Adipocyte (in vitro differentiated cells): Measurements from ENCODE around the gene WASF2.
A peak's percentile ranks its signal among the peaks of the same experiment; 100 is the strongest.
"Not testable (repeated sequence)": the region's sequence is repeated elsewhere in the genome, so short reads cannot be mapped to it uniquely, and the experiment has no call there.

ENCODE experiments used
- DNase-seq: peaks from one replicate; pipeline ENCODE4 v3.0.0-alpha.2; 2015; ENCODE audit warnings: low read depth
- H3K27me3 ChIP-seq: replicated peaks from 2 replicates; pipeline ENCODE4 v1.7.0; 2013; ENCODE audit warnings: mild to moderate bottlenecking, low read length, moderate library complexity; ENCODE audit not compliant: control insufficient read depth, insufficient read depth
- H3K36me3 ChIP-seq: 2 replicates; pipeline ENCODE4 v1.7.0; 2013; ENCODE audit warnings: low read length, mild to moderate bottlenecking, moderate library complexity; ENCODE audit not compliant: control insufficient read depth, insufficient read depth, severe bottlenecking
- H3K4me1 ChIP-seq: 2 replicates; pipeline ENCODE4 v1.7.0; 2013; ENCODE audit warnings: mild to moderate bottlenecking, low read length, moderate library complexity; ENCODE audit not compliant: control insufficient read depth, insufficient read depth
- H3K4me3 ChIP-seq: 2 replicates; pipeline ENCODE4 v1.7.0; 2013; ENCODE audit warnings: mild to moderate bottlenecking, low read length, moderate library complexity
- H3K9ac ChIP-seq: 2 replicates; pipeline ENCODE4 v1.7.0; 2013; ENCODE audit warnings: mild to moderate bottlenecking, low read length, moderate library complexity
- H3K9me3 ChIP-seq: 2 replicates; pipeline ENCODE4 v1.7.0; 2013; ENCODE audit warnings: mild to moderate bottlenecking, low read length, moderate library complexity; ENCODE audit not compliant: control insufficient read depth

WASF2 gene

GRCh38 chr1:27505420-27505680 lies 15.4 kb upstream of the WASF2 start:
- Histone ChIP-seq H3K9ac (peak overlapping the region; percentile 78), H3K27me3 (no peaks in the 10 kb centered on the region), H3K9me3 (no peaks in the 10 kb centered on the region), H3K36me3 (no peaks in the 10 kb centered on the region), H3K4me1 (peaks cover 26% of the 10 kb centered on the region), H3K4me3 (no peak overlapping the region)
- DNase-seq, result no peak

- Histone ChIP-seq H3K4me3 (no peak overlapping the region), H3K9me3 (no peaks in the 10 kb centered on the region), H3K4me1 (peaks cover 26% of the 10 kb centered on the region), H3K36me3 (no peaks in the 10 kb centered on the region), H3K9ac (peak overlapping the region; percentile 95), H3K27me3 (no peaks in the 10 kb centered on the region)
- peak; percentile 77 for DNase-seq
Measured at GRCh38 chr1:27504588-27505419, 14.8 kb upstream of the WASF2 start.

GRCh38 chr1:27503844-27504587 lies 14.0 kb upstream of the WASF2 start:
- Histone ChIP-seq H3K36me3 (no peaks in the 10 kb centered on the region), H3K9ac (peak overlapping the region; percentile 95), H3K9me3 (no peaks in the 10 kb centered on the region), H3K4me3 (peak overlapping the region; percentile 69), H3K4me1 (peaks cover 26% of the 10 kb centered on the region), H3K27me3 (no peaks in the 10 kb centered on the region)
- no peak for DNase-seq

GRCh38 chr1:27503033-27503432 lies 13.1 kb upstream of the WASF2 start:
- Histone ChIP-seq H3K27me3 (no peaks in the 10 kb centered on the region), H3K4me3 (no peak overlapping the region), H3K9ac (no peak overlapping the region), H3K9me3 (no peaks in the 10 kb centered on the region), H3K4me1 (peaks cover 26% of the 10 kb centered on the region), H3K36me3 (no peaks in the 10 kb centered on the region)
- no peak for DNase-seq

- not testable (repeated sequence) for H3K9ac ChIP-seq, H3K27me3 ChIP-seq, H3K4me3 ChIP-seq, H3K9me3 ChIP-seq, H3K36me3 ChIP-seq, DNase-seq
- peaks cover 35% of the 10 kb centered on the region for H3K4me1 ChIP-seq
Measured at GRCh38 chr1:27501159-27501558, 11.2 kb upstream of the WASF2 start.

- no peak overlapping the region for H3K9ac ChIP-seq
- no peak overlapping the region for H3K4me3 ChIP-seq
- no peaks in the 10 kb centered on the region for H3K36me3 ChIP-seq
- H3K4me1 ChIP-seq, result peaks cover 20% of the 10 kb centered on the region
- DNase-seq, result no peak
- no peaks in the 10 kb centered on the region for H3K9me3 ChIP-seq
- H3K27me3 ChIP-seq, result no peaks in the 10 kb centered on the region
Measured at GRCh38 chr1:27499142-27499541, 9.2 kb upstream of the WASF2 start.

- no peaks in the 10 kb centered on the region for H3K9me3 ChIP-seq
- peak overlapping the region; percentile 72 for H3K9ac ChIP-seq
- peaks cover 14% of the 10 kb centered on the region for H3K4me1 ChIP-seq
- DNase-seq, result peak; percentile 22
- no peaks in the 10 kb centered on the region for H3K36me3 ChIP-seq
- no peaks in the 10 kb centered on the region for H3K27me3 ChIP-seq
- H3K4me3 ChIP-seq, result peak overlapping the region; percentile 56
Measured at GRCh38 chr1:27496604-27497155, 6.7 kb upstream of the WASF2 start.

- no peak overlapping the region for H3K4me3 ChIP-seq
- peaks cover 37% of the 10 kb centered on the region for H3K4me1 ChIP-seq
- DNase-seq, result no peak
- no peaks in the 10 kb centered on the region for H3K9me3 ChIP-seq
- no peak overlapping the region for H3K9ac ChIP-seq
- no peaks in the 10 kb centered on the region for H3K27me3 ChIP-seq
- H3K36me3 ChIP-seq, result no peaks in the 10 kb centered on the region
Measured at GRCh38 chr1:27492796-27493195, 2.8 kb upstream of the WASF2 start.

GRCh38 chr1:27491748-27492700 lies 2.1 kb upstream of the WASF2 start:
- DNase-seq, result peak; percentile 27
- no peaks in the 10 kb centered on the region for H3K27me3 ChIP-seq
- H3K36me3 ChIP-seq, result no peaks in the 10 kb centered on the region
- H3K4me3 ChIP-seq, result no peak overlapping the region
- H3K9me3 ChIP-seq, result no peaks in the 10 kb centered on the region
- peaks cover 34% of the 10 kb centered on the region for H3K4me1 ChIP-seq
- H3K9ac ChIP-seq, result peak overlapping the region; percentile 82

- H3K9ac ChIP-seq, result peak overlapping the region; percentile 96
- no peaks in the 10 kb centered on the region for H3K36me3 ChIP-seq
- H3K4me1 ChIP-seq, result peaks cover 34% of the 10 kb centered on the region
- H3K27me3 ChIP-seq, result no peaks in the 10 kb centered on the region
- no peaks in the 10 kb centered on the region for H3K9me3 ChIP-seq
- no peak for DNase-seq
- peak overlapping the region; percentile 96 for H3K4me3 ChIP-seq
Measured at GRCh38 chr1:27489501-27489972, 430 bp downstream of the WASF2 start.
